BE2C (cell line): ENCODE results near the gene ZNF783.
A peak's percentile ranks its signal among the peaks of the same experiment; 100 is the strongest.
"Not testable (repeated sequence)": the region's sequence is repeated elsewhere in the genome, so short reads cannot be mapped to it uniquely, and the experiment has no call there.

Experiments
- DNase-seq: peaks from one replicate; pipeline ENCODE4 v3.0.0-alpha.2; 2020
- H3K27me3 ChIP-seq: fragments of 250-450 bp; sonication (Bioruptor Pico); 2 replicates; pipeline ENCODE4 v1.5.1; 2020; ENCODE audit warnings: mild to moderate bottlenecking
- H3K36me3 ChIP-seq: fragments of 250-450 bp; sonication (Bioruptor Pico); 2 replicates; pipeline ENCODE4 v1.5.1; 2020; ENCODE audit warnings: mild to moderate bottlenecking
- H3K4me1 ChIP-seq: fragments of 250-450 bp; sonication (Bioruptor Pico); 2 replicates; pipeline ENCODE4 v1.5.1; 2020
- H3K4me3 ChIP-seq: 2 replicates; pipeline ENCODE4 v1.5.1; 2011; ENCODE audit warnings: low read depth, low read length
- H3K9me3 ChIP-seq: fragments of 250-450 bp; sonication (Bioruptor Pico); 2 replicates; pipeline ENCODE4 v1.5.1; 2020
- TF ChIP-seq, protein P1 (sequence below): IDR thresholded peaks from 2 replicates; pipeline ENCODE4 v1.5.1; 2012; ENCODE audit warnings: mild to moderate bottlenecking, low read depth, low read length

Gene ZNF783

DNA sequence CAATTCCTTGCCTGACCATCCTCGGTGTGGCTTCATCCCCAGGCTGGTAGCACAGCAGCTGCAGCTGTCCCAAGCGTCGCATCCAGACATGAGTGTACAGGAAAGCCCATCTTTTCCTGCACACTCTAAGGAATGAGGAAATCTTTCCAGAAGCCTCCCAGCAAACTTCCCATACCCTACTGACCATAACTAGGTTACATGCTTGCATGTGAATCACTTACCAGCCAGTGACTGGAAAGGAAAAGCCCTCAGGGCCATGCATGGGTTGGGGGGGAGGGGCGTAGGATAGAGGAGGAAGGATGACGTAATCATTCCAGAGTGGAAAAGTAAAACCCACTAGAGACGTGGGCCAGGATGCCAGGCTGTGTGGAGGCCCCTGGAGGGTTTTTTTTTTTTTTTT lies 41.5 kb upstream of the ZNF783 start:
- Histone ChIP-seq H3K36me3 (peaks cover 65% of the 10 kb centered on the region), H3K27me3 (no peaks in the 10 kb centered on the region), H3K4me1 (no peaks in the 10 kb centered on the region), H3K4me3 (no peak overlapping the region), H3K9me3 (no peaks in the 10 kb centered on the region)
- DNase-seq = peak; percentile 35
- TF ChIP-seq, protein P1, sequence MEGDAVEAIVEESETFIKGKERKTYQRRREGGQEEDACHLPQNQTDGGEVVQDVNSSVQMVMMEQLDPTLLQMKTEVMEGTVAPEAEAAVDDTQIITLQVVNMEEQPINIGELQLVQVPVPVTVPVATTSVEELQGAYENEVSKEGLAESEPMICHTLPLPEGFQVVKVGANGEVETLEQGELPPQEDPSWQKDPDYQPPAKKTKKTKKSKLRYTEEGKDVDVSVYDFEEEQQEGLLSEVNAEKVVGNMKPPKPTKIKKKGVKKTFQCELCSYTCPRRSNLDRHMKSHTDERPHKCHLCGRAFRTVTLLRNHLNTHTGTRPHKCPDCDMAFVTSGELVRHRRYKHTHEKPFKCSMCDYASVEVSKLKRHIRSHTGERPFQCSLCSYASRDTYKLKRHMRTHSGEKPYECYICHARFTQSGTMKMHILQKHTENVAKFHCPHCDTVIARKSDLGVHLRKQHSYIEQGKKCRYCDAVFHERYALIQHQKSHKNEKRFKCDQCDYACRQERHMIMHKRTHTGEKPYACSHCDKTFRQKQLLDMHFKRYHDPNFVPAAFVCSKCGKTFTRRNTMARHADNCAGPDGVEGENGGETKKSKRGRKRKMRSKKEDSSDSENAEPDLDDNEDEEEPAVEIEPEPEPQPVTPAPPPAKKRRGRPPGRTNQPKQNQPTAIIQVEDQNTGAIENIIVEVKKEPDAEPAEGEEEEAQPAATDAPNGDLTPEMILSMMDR = no peak

DNA sequence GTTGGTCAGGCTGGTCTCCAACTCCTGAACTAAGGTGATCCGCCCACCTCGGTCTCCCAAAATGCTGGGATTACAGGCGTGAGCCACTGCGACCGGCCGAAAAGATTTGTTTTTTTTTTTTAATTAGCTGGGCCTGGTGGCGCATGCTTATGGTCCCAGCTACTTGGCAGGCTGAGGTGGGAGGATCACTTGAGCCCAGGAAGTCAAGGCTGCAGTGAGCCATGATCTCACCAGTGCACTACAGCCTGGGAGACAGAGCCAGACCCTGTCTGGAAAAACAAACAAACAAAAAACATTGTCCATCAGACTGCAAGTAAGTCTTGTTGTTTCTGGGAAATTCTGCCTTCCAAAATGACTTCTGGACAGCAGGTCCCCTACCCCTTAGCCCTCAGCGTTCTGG lies 38.8 kb upstream of the ZNF783 start:
- Histone ChIP-seq H3K9me3 (no peaks in the 10 kb centered on the region), H3K27me3 (no peaks in the 10 kb centered on the region), H3K36me3 (peaks cover 41% of the 10 kb centered on the region), H3K4me1 (no peaks in the 10 kb centered on the region), H3K4me3 (no peak overlapping the region)
- TF ChIP-seq, protein P1 = no peak
- no peak for DNase-seq

DNA sequence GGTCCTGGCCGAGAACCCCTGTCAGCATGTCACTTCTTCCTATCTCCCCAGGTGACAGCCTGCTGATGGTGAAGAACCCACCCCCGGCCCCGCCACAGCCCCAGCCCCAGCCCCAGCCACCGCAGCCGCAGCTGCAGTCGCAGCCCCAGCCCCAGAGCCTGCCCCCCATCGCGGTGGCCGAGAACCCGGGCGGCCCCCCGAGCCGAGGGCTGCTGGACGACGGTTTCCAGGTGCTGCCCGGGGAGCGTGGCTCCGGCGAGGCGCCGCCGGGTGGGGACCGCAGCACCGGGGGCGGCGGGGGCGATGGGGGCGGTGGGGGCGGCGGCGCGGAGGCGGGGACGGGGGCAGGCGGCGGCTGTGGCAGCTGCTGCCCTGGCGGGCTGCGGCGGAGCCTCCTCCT lies 38.2 kb upstream of the ZNF783 start:
- Histone ChIP-seq H3K9me3 (no peaks in the 10 kb centered on the region), H3K36me3 (peaks cover 35% of the 10 kb centered on the region), H3K4me3 (no peak overlapping the region), H3K4me1 (no peaks in the 10 kb centered on the region), H3K27me3 (no peaks in the 10 kb centered on the region)
- no peak for DNase-seq
- TF ChIP-seq, protein P1 = no peak

DNA sequence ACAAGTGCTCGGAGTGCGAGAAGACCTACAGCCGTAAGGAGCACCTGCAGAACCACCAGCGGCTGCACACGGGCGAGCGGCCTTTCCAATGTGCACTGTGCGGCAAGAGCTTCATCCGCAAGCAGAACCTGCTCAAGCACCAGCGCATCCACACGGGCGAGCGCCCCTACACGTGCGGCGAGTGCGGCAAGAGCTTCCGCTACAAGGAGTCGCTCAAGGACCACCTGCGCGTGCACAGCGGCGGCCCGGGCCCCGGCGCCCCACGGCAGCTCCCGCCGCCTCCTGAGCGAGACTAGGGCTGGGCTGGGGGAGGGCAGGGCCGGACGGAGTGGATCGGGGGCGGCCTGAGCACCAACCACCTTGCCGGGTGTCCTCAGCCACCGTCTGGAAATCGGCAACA lies 37.6 kb upstream of the ZNF783 start:
- TF ChIP-seq, protein P1 = no peak
- DNase-seq = no peak
- peaks cover 29% of the 10 kb centered on the region for H3K36me3 ChIP-seq

DNA sequence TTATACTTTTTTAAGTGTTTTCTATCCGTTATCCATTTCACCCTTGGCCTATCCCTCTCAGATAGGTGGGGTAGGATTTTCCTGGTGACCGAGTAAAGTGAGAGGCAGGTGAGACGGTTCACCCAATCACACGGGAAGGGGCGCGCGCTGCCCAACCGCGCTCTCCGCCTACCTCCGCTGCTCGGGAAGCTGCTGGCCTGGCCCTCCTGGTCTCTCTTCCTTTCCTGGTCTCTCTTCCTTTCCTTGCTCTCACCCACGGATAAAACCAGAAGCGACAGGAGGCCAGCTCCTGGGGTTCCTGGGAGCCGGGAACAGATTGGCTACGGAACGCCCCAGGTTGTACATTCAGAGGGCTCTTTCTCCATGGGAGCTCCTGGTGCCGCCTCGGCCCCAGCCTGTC lies 36.9 kb upstream of the ZNF783 start:
- H3K4me1 ChIP-seq = no peaks in the 10 kb centered on the region
- no peak overlapping the region for H3K4me3 ChIP-seq
- H3K27me3 ChIP-seq = peaks cover 2% of the 10 kb centered on the region
- H3K36me3 ChIP-seq = peaks cover 22% of the 10 kb centered on the region
- TF ChIP-seq, protein P1 = no peak
- H3K9me3 ChIP-seq = no peaks in the 10 kb centered on the region
- no peak for DNase-seq

More for the DNA sequence above, 37.6 kb upstream of the ZNF783 start:
- H3K4me3 ChIP-seq = no peak overlapping the region
- H3K4me1 ChIP-seq = no peaks in the 10 kb centered on the region
- no peaks in the 10 kb centered on the region for H3K27me3 ChIP-seq
- no peaks in the 10 kb centered on the region for H3K9me3 ChIP-seq

DNA sequence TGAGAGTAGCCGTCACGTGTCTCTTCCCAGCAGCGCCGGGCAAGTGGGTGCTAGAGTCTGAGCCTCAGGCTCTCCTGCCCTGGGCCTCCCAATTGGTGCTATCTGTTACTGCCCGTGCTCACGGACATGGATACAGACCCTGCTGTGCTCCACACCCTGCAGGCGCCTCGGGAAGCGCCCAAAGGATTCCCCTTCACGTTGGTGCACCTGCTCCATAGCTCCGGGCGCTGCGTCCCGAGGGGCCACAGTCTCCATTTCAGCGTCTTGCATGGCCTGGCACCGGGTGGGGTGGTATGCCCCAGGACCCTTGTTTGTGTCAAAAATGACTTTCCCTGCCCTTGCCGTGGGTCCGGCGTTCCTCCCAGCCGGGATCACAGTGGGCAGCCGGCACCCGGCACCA lies 36.3 kb upstream of the ZNF783 start:
- DNase-seq = no peak
- Histone ChIP-seq H3K9me3 (no peaks in the 10 kb centered on the region), H3K4me1 (no peaks in the 10 kb centered on the region), H3K27me3 (peaks cover 4% of the 10 kb centered on the region), H3K36me3 (peaks cover 21% of the 10 kb centered on the region), H3K4me3 (no peak overlapping the region)
- TF ChIP-seq, protein P1 = no peak

DNA sequence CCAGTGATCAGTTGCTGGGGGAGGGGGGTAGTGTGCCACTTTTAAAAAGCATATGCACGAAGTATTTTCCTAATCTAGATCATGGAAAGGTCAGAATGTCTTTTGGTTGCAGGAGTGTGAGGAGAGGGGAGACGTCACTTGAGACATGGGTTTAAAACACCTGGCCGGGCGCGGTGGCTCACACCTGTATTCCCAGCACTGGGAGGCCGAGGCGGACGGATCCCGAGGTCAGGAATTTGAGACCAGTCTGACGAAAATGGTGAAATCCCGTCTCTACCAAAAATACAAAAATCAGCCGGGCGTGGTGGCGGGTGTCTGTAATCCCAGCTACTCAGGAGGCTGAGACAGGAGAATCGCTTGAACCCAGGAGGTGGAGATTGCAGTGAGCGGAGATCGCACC lies 35.6 kb upstream of the ZNF783 start:
- H3K4me3 ChIP-seq, H3K9me3 ChIP-seq, DNase-seq, H3K4me1 ChIP-seq, H3K27me3 ChIP-seq: not testable (repeated sequence)
- H3K36me3 ChIP-seq = peaks cover 17% of the 10 kb centered on the region
